Stimulated activated CD4-positive, alpha-beta T cell treated with anti-CD3 and anti-CD28 coated beads, TNF-alpha, amount 100 ng/mL, for 24 hours (primary cell): ENCODE results near the gene DDN.
A peak's percentile ranks its signal among the peaks of the same experiment; 100 is the strongest.

Source experiments
- DNase-seq, 3 experiments: peaks; one replicate each; pipeline ENCODE4 v3.0.0-alpha.2; 2020; ENCODE audit warnings: low read depth in 3 of 3

DDN gene

DNA sequence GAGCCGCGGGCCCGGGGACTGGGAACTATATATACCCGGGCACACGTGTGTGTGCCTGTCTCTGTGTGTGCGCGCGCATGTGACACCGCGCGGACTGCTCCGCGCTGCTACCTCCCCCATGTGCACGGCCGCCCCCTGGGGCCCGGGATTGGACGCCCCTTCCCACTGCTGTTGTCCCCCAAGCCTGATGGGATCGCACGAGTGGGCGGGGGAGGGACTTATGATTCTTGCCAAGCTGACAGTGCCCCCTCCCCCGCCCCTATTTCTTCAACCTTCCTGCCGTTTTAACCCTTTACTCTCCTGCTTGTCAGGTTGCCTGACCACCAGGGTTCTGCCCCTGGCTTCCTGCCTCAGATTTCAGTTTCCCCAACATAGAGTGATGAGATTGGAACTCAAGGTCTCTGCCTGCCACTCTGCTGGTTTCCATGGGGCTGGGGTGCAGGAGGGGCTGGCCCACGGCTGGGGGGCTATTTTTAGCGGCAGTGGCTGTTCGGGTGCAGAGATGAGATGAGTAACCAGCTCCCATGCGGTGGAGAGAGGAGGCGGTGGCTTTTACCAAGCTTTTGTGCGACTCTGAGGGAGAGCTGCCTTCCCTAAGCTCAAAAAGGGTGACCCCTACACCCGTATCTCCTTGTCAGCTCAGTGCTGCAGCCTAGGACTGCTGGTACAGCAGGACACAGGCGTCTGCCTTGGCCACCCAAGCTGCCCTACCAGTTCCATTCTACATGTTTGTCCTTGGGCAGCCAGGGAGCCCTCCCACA, at the start of gene DDN:
DDN (minus strand) TSS at position 5 of the 761 bp plus-strand sequence. CDS start 88 bp downstream, outside the sequence.
- peak in 1 of 3 experiments; percentile 47 for DNase-seq

DNA sequence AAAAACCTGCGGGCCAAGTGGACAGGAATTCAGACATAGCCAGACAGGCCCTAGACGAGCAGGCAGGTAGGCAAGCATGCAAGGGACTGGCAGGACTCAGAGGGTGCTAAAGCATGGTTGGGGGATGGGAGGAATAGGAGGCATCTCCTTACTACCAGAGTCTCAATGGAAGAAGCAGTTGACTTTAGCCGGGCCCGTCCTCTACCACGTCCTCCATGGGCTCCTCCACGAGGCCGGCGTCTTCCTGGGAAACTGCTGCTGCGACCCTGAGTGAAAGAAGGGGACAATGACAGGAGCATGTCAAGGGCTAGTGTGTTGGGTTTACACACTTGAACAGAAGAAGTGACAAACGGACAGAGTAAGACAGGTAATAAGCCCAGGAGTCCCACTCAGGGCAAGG, 49.8 kb upstream of the DDN start:
- DNase-seq: no peak

- DNase-seq: no peak
Measured at GRCh38 chr12:49046129-49046895, 47.1 kb upstream of the DDN start.

GRCh38 chr12:49044660-49045059, 45.5 kb upstream of the DDN start:
- DNase-seq: no peak

- peak; percentile 54 to 77 (median 59) for DNase-seq
Measured at GRCh38 chr12:49043856-49044258, 44.7 kb upstream of the DDN start.

DNA sequence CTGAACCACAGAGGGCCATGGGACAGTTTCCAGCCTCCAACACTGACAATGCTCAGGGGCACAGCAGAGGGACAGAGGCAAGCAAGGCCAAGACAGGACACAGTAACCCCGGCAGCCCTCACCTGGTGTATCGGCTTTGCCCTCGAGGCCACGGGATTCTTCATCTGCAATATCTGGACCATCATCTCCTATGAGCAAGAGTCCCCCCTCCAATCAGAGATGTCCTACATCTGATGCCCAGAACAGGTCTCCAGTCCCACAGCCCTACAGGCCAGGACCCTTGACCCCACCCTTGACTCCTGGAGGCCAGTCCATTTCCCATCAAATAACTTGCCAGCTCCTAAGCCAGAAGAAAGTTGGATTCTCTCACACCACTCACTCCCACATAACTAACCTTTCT, 44.1 kb upstream of the DDN start:
- DNase-seq: no peak

DNA sequence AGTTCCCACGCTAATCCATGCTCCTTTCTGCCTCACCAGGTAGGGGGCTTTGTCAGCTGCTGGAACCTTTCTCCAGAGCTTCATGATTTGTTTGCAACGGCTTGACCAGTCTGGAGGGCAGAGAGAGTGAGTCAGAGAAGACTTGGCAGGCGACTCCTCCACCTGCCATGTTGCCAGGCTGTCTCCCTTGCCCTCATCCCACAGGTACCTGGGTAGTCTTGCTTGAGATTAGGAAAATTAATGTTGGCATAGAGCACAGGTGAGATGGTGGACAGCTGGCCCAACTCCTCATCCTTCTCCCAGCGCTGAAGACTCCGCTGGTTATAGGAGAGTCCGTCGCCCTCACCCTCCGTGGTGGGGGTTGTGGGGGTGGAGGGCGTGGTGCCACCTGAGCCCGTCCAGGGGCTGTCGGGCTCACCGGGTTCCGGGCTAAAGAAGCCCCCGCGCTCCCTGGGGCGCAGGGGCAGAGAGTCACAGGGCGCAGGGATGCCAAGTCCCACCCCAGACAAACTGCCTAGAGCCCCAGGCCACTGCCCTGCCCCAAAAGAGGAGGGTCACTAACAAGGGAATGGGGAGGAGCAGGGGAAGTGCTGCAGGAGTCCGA, 42.8 kb upstream of the DDN start:
- DNase-seq: no peak

DNA sequence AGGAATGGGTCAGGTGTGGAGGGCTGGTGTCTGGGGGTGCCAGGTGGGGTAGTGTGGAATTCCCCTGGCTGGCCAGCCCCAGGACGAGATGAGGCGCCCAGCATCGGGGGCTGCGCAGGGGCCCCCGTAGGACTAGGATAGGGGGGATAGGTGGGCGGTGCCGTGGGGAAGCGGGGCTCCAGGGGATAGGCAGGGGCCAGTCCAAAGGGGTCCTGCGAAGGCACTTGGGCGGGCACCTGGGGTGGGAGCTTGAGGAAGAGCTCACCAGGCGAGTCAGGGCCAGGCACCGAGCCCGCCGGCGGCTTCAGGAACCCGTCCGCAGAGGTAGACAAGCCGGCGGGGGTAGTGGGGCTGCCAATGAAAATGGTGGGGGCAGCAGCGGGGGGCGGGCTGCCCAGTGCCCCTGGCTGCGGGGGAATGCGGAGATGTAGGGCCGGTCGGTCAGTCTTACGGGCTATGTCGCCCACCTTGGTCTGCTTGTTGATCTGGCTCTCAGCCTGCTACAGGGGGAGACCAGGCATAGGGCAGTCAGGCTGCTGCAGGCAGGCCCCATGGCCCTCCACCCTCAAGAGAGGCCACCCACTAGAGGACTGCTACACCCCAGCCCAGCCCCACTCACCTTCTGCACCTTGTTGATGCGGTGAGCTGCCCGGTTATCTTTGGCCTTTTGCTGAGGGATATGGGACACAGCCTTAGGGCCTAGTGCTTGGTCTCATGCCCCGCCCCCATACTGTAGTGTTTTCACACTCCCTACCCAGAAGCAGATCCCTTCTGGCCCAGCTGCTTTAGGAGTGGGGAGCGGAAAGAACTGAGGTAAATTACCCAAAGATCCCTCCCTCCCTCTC, 42.1 kb upstream of the DDN start:
- no peak for DNase-seq

GRCh38 chr12:49040364-49040855, 41.2 kb upstream of the DDN start:
- DNase-seq: no peak

DNA sequence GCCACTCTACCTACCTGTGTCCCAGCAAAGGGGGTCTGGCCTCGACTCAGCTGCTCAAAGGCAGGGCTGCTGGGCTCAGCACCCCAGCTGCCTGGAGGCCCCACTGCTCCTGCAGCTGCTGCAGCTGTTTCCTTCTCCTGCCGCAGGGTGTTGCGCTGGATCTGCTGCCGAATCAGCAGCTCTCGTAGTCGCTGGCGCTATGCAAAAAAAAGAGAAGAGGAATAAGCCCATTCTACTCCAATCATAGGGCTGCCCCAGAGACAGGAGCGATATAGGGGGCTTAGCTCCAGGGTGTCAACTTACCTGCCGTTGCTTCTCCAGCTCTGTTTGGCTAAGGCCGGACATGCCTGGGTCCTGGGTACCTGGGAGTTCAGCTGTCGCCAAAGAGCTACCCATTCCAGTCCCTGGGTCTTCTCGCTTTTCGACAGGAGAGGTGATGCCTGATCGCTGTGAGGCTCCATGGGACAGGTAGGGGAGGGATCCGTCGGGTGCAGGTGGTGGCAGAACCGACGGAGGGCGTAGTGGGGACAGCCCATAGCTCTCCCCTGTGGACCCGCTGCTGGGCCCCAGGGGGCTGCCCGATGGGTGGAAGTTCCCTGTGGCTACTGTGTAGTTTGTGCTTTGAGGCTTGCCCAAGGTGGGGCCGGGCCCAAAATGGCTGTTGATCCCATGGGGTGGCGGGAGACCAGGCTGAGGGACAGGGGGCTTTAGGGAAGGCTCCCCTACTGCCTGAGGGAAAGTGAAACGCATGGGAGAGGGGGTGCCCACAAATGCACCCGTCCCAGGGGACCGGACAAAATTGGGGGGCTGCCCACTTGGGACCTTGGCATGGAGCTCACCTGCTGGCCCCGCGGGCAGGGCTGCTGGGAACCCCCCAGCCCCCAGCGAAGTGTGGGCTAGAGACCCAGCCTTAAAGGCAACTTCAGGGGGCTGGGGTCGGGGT, 40.5 kb upstream of the DDN start:
- no peak for DNase-seq

DNA sequence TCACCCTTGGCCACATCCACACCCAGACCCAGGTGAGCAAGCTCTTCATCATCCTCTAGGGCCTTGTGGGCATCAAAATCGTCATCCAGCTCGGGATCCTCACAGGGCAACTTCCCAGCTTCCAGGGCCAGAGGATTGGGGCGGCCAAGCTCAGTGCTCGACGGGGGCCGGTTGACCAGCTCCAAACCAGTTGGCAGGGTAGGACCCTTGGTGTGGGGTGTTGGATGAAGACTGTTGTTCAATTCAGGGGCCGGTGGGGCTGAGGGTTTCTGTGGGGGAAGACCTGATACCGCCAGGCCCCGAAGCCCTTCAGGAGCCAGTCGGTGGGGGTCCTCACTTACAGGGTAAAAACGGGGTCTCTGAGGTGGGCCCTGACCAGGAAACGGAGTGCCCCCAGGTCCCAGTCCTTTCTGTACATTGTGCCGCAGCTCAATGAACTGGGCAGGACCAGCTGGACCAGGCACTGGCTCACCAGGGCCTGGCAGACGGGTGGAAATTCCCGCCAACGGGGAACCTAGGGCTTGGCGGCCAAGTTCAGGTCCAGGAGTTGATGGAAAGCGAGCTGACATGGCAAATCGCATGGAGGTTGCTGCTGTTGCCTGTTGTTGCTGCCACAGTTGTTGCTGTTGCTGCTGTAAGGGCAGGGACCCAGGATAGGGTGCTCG, 39.2 kb upstream of the DDN start:
- no peak for DNase-seq

DNA sequence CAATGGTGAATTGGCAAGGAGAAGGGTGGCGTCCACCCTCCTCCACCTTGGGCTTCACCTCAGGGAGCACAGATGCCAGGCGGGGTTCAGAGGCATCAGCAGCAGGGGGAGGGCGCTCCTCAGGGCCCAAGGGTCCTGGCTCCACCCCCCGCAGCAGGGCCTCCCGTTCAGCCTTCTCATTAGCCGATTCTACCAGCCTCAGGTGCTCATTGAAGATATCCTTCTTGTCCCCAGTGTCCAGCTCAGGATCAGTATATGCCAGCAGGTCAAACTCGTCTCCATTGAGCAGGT, 38.7 kb upstream of the DDN start:
- no peak for DNase-seq

- no peak for DNase-seq
Measured at GRCh38 chr12:49037111-49037946, 38.2 kb upstream of the DDN start.

GRCh38 chr12:49036029-49036428, 36.9 kb upstream of the DDN start:
- DNase-seq: no peak

- DNase-seq: no peak
Measured at GRCh38 chr12:49034286-49034622, 35.1 kb upstream of the DDN start.

GRCh38 chr12:49033611-49034285, 34.6 kb upstream of the DDN start:
- DNase-seq: no peak

DNA sequence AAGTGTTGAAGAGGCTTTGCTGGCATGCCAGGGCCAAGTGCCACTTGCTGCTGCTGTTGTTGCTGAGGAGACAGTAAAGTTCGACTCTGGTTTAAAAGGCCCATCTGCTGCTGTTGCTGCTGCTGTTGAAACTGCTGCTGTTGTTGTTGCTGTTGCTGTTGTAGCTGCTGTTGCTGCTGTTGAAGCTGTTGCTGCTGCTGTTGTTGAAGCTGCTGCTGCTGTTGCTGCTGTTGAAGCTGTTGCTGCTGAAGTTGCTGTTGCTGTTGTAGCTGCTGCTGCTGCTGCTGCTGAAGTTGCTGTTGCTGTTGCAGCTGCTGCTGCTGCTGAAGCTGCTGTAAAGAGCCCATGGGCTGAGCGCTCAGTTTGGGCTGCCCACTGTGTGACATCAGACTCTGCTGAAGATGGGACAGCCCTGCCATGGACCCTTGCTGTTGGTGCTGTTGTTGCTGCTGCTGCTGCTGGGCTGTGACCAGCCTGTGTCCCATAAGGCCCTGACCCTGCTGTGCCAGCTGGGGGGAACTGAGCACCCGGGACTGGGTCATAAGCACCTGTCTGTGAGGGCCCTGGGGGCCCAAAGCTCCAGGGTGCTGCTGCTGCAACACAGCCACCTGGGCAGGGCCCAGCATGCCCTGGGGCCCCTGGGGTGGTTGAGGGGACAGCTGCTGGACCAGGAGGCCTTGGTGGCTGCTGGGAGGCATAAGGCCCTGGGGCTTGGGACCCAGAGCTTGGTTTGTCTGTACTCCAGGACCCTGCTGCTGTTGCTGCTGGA, 33.7 kb upstream of the DDN start:
- DNase-seq: no peak

- no peak for DNase-seq
Measured at GRCh38 chr12:49032276-49032675, 33.1 kb upstream of the DDN start.
